T-cell (primary cell): ENCODE data around the gene FOXJ1. TPM values are rescaled to one million over a fixed set of nuclear protein-coding genes. Genes with fewer than 3 reads are reported as not detected.
A peak's percentile ranks its signal among the peaks of the same experiment; 100 is the strongest.

Experiments used
- ATAC-seq, 4 experiments: fragments of 200-7000 bp in 3 of 4; fragments of 150-1000 bp in 1 of 4; cut with Tn5 transposase; replicated peaks in 1 of 4; 1 replicate in 3 of 4; 2 replicates in 1 of 4; pipeline ENCODE4 v1.10.0; 2021; ENCODE audit warnings: moderate library complexity in 3 of 4, mild to moderate bottlenecking in 2 of 4, moderate number of reproducible peaks in 1 of 4
- CTCF ChIA-PET, 2 donors: fragments of 300-600 bp; sonication (Branson Sonifier 250); formaldehyde crosslinking; loops; one replicate each; lab custom pipeline; 2022; ENCODE audit warnings: antibody characterized with exemption in 2 of 2; lab: Charles Lee
- POLR2A ChIA-PET, 2 donors: fragments of 300-600 bp; sonication (Branson Sonifier 250); formaldehyde crosslinking; loops; one replicate each; lab custom pipeline; 2022; ENCODE audit warnings: antibody characterized with exemption in 2 of 2; lab: Charles Lee
- DNase-seq, 35 experiments: peaks; one replicate each; pipeline versions ENCODE4 v3.0.0 to v3.0.0-alpha.2; 2013 to 2023
- H3K27ac ChIP-seq: one replicate; pipeline ENCODE4 v1.5.1; 2013; ENCODE audit warnings: low read length
- H3K27me3 ChIP-seq, 2 experiments: replicated peaks in 1 of 2; 1 replicate in 1 of 2; 2 replicates in 1 of 2; pipeline versions ENCODE4 v1.6.1 to v1.7.0; 2013; ENCODE audit warnings: low read length in 1 of 2, mixed read lengths in 1 of 2; ENCODE audit not compliant: control insufficient read depth in 2 of 2, insufficient read depth in 2 of 2; ENCODE audit errors: extremely low read depth in 1 of 2
- H3K36me3 ChIP-seq, 2 donors: 1 replicate in 1 of 2; 2 replicates in 1 of 2; pipeline versions ENCODE4 v1.6.1 to v1.7.0; 2013; ENCODE audit warnings: low read length in 1 of 2; ENCODE audit not compliant: control insufficient read depth in 2 of 2, insufficient read depth in 1 of 2; ENCODE audit errors: extremely low read depth in 1 of 2
- H3K4me1 ChIP-seq, 2 experiments: 1 replicate in 1 of 2; 2 replicates in 1 of 2; pipeline versions ENCODE4 v1.6.1 to v1.7.0; 2013; ENCODE audit warnings: low read length in 2 of 2, mixed read lengths in 1 of 2; ENCODE audit not compliant: insufficient read depth in 2 of 2, control insufficient read depth in 1 of 2; ENCODE audit errors: extremely low read depth in 1 of 2
- H3K4me3 ChIP-seq, 2 donors: 1 replicate in 1 of 2; 2 replicates in 1 of 2; pipeline versions ENCODE4 v1.5.1 to v1.7.0; 2013; ENCODE audit warnings: mild to moderate bottlenecking in 2 of 2, low read length in 1 of 2, moderate library complexity in 1 of 2; ENCODE audit not compliant: control insufficient read depth in 1 of 2; ENCODE audit errors: extremely low read depth in 1 of 2
- H3K9me3 ChIP-seq: 2 replicates; pipeline ENCODE4 v1.7.0; 2013
- H3K27ac Mint-ChIP-seq, 2 donors: one replicate each; pipeline ENCODE4 v1.8.0; 2020 to 2021; ENCODE audit warnings: mild to moderate bottlenecking in 2 of 2, mixed read lengths in 2 of 2
- H3K27me3 Mint-ChIP-seq, 2 donors: one replicate each; pipeline ENCODE4 v1.8.0; 2021 to 2022; ENCODE audit warnings: mixed read lengths in 2 of 2
- H3K36me3 Mint-ChIP-seq: one replicate; pipeline ENCODE4 v1.8.0; 2021; ENCODE audit warnings: mixed read lengths
- H3K4me1 Mint-ChIP-seq, 3 donors: one replicate each; pipeline ENCODE4 v1.8.0; 2020 to 2022; ENCODE audit warnings: mixed read lengths in 3 of 3, mild to moderate bottlenecking in 1 of 3
- H3K4me3 Mint-ChIP-seq, 3 donors: one replicate each; pipeline ENCODE4 v1.8.0; 2020 to 2022; ENCODE audit warnings: mild to moderate bottlenecking in 3 of 3, mixed read lengths in 3 of 3, moderate library complexity in 3 of 3
- H3K9me3 Mint-ChIP-seq, 3 donors: one replicate each; pipeline ENCODE4 v1.8.0; 2020 to 2022; ENCODE audit warnings: mixed read lengths in 3 of 3
- WGBS: methylation state at CpG from one replicate; pipeline ENCODE4 v1.1.5; 2013; ENCODE audit warnings: missing lambda C conversion rate; ENCODE audit not compliant: insufficient coverage; 5-methylcytosine and 5-hydroxymethylcytosine counted together
- total RNA-seq, 35 experiments: library from RNA in 6 of 35; stranded (reverse) in 6 of 35; fragments of 120-200 nt in 1 of 35; gene quantifications; one replicate each; pipeline versions ENCODE4 v1.2.1 to v1.2.4 and lab custom pipeline; 2013 to 2026

The FOXJ1 gene
- total RNA-seq, 5 donors from 2014 or later (not counting 1 experiment from before 2014, with no cell fraction given) = 0.99 to 3.0 (median 1.7) TPM

GRCh38 chr17:76137001-76137350 lies 4.1 kb downstream of the FOXJ1 start:
- ATAC-seq (no peak), DNase-seq (no peak)
- Mint-ChIP-seq H3K27ac (no peak overlapping the region), H3K4me1 (peaks cover 34 to 37% (median 34%) of the 10 kb centered on the region in 3 donors), H3K27me3 (peaks cover 0 to 7% of the 10 kb centered on the region in 2 donors), H3K4me3 (no peak overlapping the region), H3K36me3 (no peaks in the 10 kb centered on the region), H3K9me3 (no peaks in the 10 kb centered on the region)
- 91% methylated on average over 7 of the region's 7 CpGs for WGBS
- no peak overlapping the region for H3K27ac ChIP-seq
- peaks cover 2 to 27% of the 10 kb centered on the region in 2 experiments for H3K27me3 ChIP-seq
- peaks cover 16 to 55% of the 10 kb centered on the region in 2 experiments for H3K4me1 ChIP-seq
- POLR2A ChIA-PET = no interaction called here
- CTCF ChIA-PET = no interaction called here
- no peak overlapping the region for H3K4me3 ChIP-seq
- H3K9me3 ChIP-seq = no peaks in the 10 kb centered on the region
- no peaks in the 10 kb centered on the region for H3K36me3 ChIP-seq

DNA sequence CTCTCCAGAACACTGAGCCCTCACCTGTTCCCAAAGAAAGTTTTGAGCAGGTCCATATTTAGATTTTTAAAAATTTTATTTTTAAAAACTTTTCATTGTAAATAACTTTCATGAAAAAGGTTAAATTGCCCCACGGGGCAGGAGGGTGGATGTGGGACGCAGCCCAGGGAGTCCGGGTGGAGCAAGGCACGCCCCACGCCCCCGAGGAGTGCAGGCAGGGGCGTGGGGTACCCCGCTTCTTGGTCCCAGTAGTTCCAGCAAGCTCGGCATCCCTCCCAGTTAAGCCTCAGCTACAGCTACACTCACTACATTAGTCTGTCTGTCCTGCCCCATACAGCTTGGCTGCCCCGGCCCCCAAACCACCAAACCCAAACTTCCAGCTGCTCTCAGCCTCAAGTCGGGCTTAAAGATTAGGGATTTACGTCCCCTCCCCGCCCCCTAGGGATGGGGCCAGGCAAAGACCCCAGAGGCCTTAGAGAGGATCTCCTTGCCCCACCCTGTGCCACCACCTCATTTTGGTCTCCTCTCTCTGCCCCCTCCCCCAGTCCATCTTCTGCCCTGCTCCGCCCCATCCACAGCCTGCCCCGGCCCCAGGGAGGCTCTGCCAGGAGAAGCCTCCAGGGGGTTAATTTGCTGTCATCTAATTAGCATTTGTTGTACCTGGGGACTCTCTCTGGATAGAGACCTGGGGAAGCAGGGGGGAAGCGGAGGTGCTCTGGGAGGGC lies 4.6 kb downstream of the FOXJ1 start:
- POLR2A ChIA-PET = no interaction called here
- H3K27me3 Mint-ChIP-seq = peaks cover 0 to 7% of the 10 kb centered on the region in 2 donors
- H3K27ac ChIP-seq = no peak overlapping the region
- 83% methylated on average over 7 of the region's 16 CpGs for WGBS
- peaks cover 2 to 26% of the 10 kb centered on the region in 2 experiments for H3K27me3 ChIP-seq
- H3K4me1 ChIP-seq = peaks cover 11 to 49% of the 10 kb centered on the region in 2 experiments
- no peaks in the 10 kb centered on the region for H3K9me3 ChIP-seq
- no peak overlapping the region for H3K4me3 ChIP-seq
- H3K27ac Mint-ChIP-seq = no peak overlapping the region
- ATAC-seq (no peak), DNase-seq (no peak)
- no peaks in the 10 kb centered on the region for H3K9me3 Mint-ChIP-seq
- no peaks in the 10 kb centered on the region for H3K36me3 ChIP-seq
- H3K4me1 Mint-ChIP-seq = peaks cover 29 to 34% (median 29%) of the 10 kb centered on the region in 3 donors
- no peak overlapping the region for H3K4me3 Mint-ChIP-seq
- CTCF ChIA-PET = no interaction called here
- no peaks in the 10 kb centered on the region for H3K36me3 Mint-ChIP-seq

GRCh38 chr17:76135810-76136188 lies 5.2 kb downstream of the FOXJ1 start:
- Histone ChIP-seq H3K36me3 (no peaks in the 10 kb centered on the region), H3K4me1 (peaks cover 10 to 43% of the 10 kb centered on the region in 2 experiments), H3K9me3 (no peaks in the 10 kb centered on the region), H3K27me3 (peaks cover 2 to 20% of the 10 kb centered on the region in 2 experiments), H3K4me3 (no peak overlapping the region), H3K27ac (no peak overlapping the region)
- 97% methylated on average over 5 of the region's 8 CpGs for WGBS
- H3K9me3 Mint-ChIP-seq = no peaks in the 10 kb centered on the region
- DNase-seq (no peak), ATAC-seq (no peak)
- H3K27me3 Mint-ChIP-seq = peaks cover 0 to 7% of the 10 kb centered on the region in 2 donors
- H3K36me3 Mint-ChIP-seq = no peaks in the 10 kb centered on the region
- no peak overlapping the region for H3K27ac Mint-ChIP-seq
- CTCF ChIA-PET = no interaction called here
- H3K4me3 Mint-ChIP-seq = peak overlapping the region in 1 of 3 donors; percentile 48
- H3K4me1 Mint-ChIP-seq = peaks cover 25 to 34% (median 25%) of the 10 kb centered on the region in 3 donors
- POLR2A ChIA-PET = no interaction called here

- peak overlapping the region in 1 of 3 donors; percentile 48 for H3K4me3 Mint-ChIP-seq
- peak overlapping the region; percentile 63 to 69 for H3K27ac Mint-ChIP-seq
- Histone ChIP-seq H3K9me3 (no peaks in the 10 kb centered on the region), H3K27ac (no peak overlapping the region), H3K4me3 (peak overlapping the region in 1 of 2 donors; percentile 7), H3K4me1 (peaks cover 5 to 37% of the 10 kb centered on the region in 2 experiments), H3K36me3 (no peaks in the 10 kb centered on the region), H3K27me3 (peaks cover 2 to 14% of the 10 kb centered on the region in 2 experiments)
- ChIA-PET CTCF (interaction anchor here in 1 of 2 donors (0.6 kb wide), 1 partner anchor 51 kb away, joined by 3 read pairs; no protein-coding TSS in a partner anchor), POLR2A (interaction anchor here in 1 of 2 donors (0.5 to 1.3 kb wide), 3 partner anchors 16 to 74 kb away, joined by 3 to 5 read pairs (median 4); no protein-coding TSS in a partner anchor)
- H3K36me3 Mint-ChIP-seq = no peaks in the 10 kb centered on the region
- 64% methylated on average over 10 of the region's 22 CpGs for WGBS
- ATAC-seq = peak in 3 of 4 experiments; percentile 31 to 51 (median 41)
- DNase-seq = peak in 1 of 35 experiments; percentile 38
- H3K9me3 Mint-ChIP-seq = no peaks in the 10 kb centered on the region
- H3K4me1 Mint-ChIP-seq = peaks cover 21 to 29% (median 22%) of the 10 kb centered on the region in 3 donors
- H3K27me3 Mint-ChIP-seq = peaks cover 0 to 4% of the 10 kb centered on the region in 2 donors
Measured at GRCh38 chr17:76134911-76135809, 5.9 kb downstream of the FOXJ1 start.

GRCh38 chr17:76132574-76133338 lies 8.3 kb downstream of the FOXJ1 start:
- H3K9me3 Mint-ChIP-seq = no peaks in the 10 kb centered on the region
- WGBS = 92% methylated on average over 5 of the region's 21 CpGs
- Histone ChIP-seq H3K4me1 (peaks cover 5 to 25% of the 10 kb centered on the region in 2 experiments), H3K4me3 (no peak overlapping the region), H3K27me3 (peaks cover 0 to 4% of the 10 kb centered on the region in 2 experiments), H3K27ac (no peak overlapping the region), H3K9me3 (no peaks in the 10 kb centered on the region), H3K36me3 (no peaks in the 10 kb centered on the region)
- no peak for ATAC-seq
- no peak overlapping the region for H3K27ac Mint-ChIP-seq
- no peak for DNase-seq
- CTCF ChIA-PET = interaction anchor here (0.6 to 0.7 kb wide), 2 partner anchors 103 to 371 kb away, joined by 5 to 7 read pairs; no protein-coding TSS in a partner anchor
- POLR2A ChIA-PET = no interaction called here
- peak overlapping the region in 1 of 3 donors; percentile 44 for H3K4me3 Mint-ChIP-seq
- peaks cover 18 to 28% (median 19%) of the 10 kb centered on the region in 3 donors for H3K4me1 Mint-ChIP-seq
- H3K27me3 Mint-ChIP-seq = no peaks in the 10 kb centered on the region
- no peaks in the 10 kb centered on the region for H3K36me3 Mint-ChIP-seq
